Liver (tissue), 9 donors: ENCODE results near the gene PLAAT4. TPM values are rescaled to one million over a fixed set of nuclear protein-coding genes. Genes with fewer than 3 reads are reported as not detected.

Source experiments
- DNase-seq: peaks from one replicate; pipeline ENCODE4 v3.0.0-alpha.2; 2017; ENCODE audit warnings: low spot score
- H3K27ac ChIP-seq, 2 donors: one replicate each; pipeline ENCODE4 v1.7.0; 2013; ENCODE audit warnings: inconsistent platforms in 2 of 2, low read length in 2 of 2, control low read depth in 1 of 2, low read depth in 1 of 2, mild to moderate bottlenecking in 1 of 2
- H3K27me3 ChIP-seq, 4 donors: one replicate each; pipeline versions ENCODE4 v1.6.1 to v1.7.0; 2013; ENCODE audit warnings: low read length in 3 of 4, inconsistent platforms in 1 of 4, mild to moderate bottlenecking in 1 of 4, moderate library complexity in 1 of 4; ENCODE audit not compliant: control insufficient read depth in 4 of 4, insufficient read depth in 4 of 4
- H3K36me3 ChIP-seq, 4 donors: one replicate each; pipeline versions ENCODE4 v1.6.1 to v1.7.0; 2013; ENCODE audit warnings: low read length in 3 of 4, mild to moderate bottlenecking in 3 of 4, low read depth in 1 of 4, moderate library complexity in 1 of 4; ENCODE audit not compliant: control insufficient read depth in 4 of 4, insufficient read depth in 3 of 4
- H3K4me1 ChIP-seq, 4 donors: one replicate each; pipeline versions ENCODE4 v1.6.1 to v1.7.0; 2013; ENCODE audit warnings: low read length in 3 of 4, mild to moderate bottlenecking in 3 of 4, moderate library complexity in 1 of 4; ENCODE audit not compliant: control insufficient read depth in 4 of 4, insufficient read depth in 4 of 4
- H3K4me3 ChIP-seq, 3 donors: one replicate each; pipeline versions ENCODE4 v1.6.1 to v1.7.0; 2013; ENCODE audit warnings: low read length in 3 of 3, control low read depth in 1 of 3, low read depth in 1 of 3, mild to moderate bottlenecking in 1 of 3
- H3K9ac ChIP-seq, 2 donors: one replicate each; pipeline ENCODE4 v1.7.0; 2013; ENCODE audit warnings: low read length in 2 of 2, mild to moderate bottlenecking in 2 of 2, moderate library complexity in 2 of 2, control low read depth in 1 of 2, low read depth in 1 of 2
- H3K9me3 ChIP-seq, 4 donors: one replicate each; pipeline versions ENCODE4 v1.6.1 to v1.7.0; 2013; ENCODE audit warnings: low read length in 3 of 4; ENCODE audit not compliant: control insufficient read depth in 4 of 4
- CTCF ChIP-seq: fragments of 150-350 bp; IDR thresholded peaks from 2 replicates; pipeline ENCODE4 v1.5.1; 2017; ENCODE audit warnings: improper control_type of control experiment, low read depth, low read length; ENCODE audit not compliant: missing input control
- EGR1 ChIP-seq, 2 donors: IDR thresholded peaks; 2 replicates each; pipeline ENCODE4 v1.6.1; 2016 to 2018; ENCODE audit warnings: antibody characterized with exemption in 2 of 2, low read depth in 2 of 2
- FOXA1 ChIP-seq: IDR thresholded peaks from 2 replicates; pipeline ENCODE4 v1.6.1; 2016; ENCODE audit warnings: antibody characterized with exemption
- FOXA2 ChIP-seq: IDR thresholded peaks from 2 replicates; pipeline ENCODE4 v1.6.1; 2016; ENCODE audit warnings: antibody characterized with exemption
- GABPA ChIP-seq, 2 donors: IDR thresholded peaks in 1 of 2; conservative IDR thresholded peaks in 1 of 2; 2 replicates each; pipeline ENCODE4 v1.6.1; 2016; ENCODE audit warnings: antibody characterized with exemption in 2 of 2, mild to moderate bottlenecking in 1 of 2, moderate library complexity in 1 of 2
- HNF4A ChIP-seq, 2 donors: conservative IDR thresholded peaks; 2 replicates each; pipeline ENCODE4 v1.6.1; 2016; ENCODE audit warnings: antibody characterized with exemption in 2 of 2, mild to moderate bottlenecking in 2 of 2
- HNF4G ChIP-seq: IDR thresholded peaks from 2 replicates; pipeline ENCODE4 v1.6.1; 2016; ENCODE audit warnings: antibody characterized with exemption
- JUND ChIP-seq, 2 donors: IDR thresholded peaks; 2 replicates each; pipeline ENCODE4 v1.6.1; 2016; ENCODE audit warnings: antibody characterized with exemption in 2 of 2
- MAX ChIP-seq: IDR thresholded peaks from 2 replicates; pipeline ENCODE4 v1.6.1; 2016; ENCODE audit warnings: antibody characterized with exemption
- NR2F2 ChIP-seq: IDR thresholded peaks from 2 replicates; pipeline ENCODE4 v1.6.1; 2016; ENCODE audit warnings: antibody characterized with exemption
- RAD21 ChIP-seq, 2 donors: IDR thresholded peaks; 2 replicates each; pipeline ENCODE4 v1.6.1; 2016; ENCODE audit warnings: antibody characterized with exemption in 2 of 2, mild to moderate bottlenecking in 2 of 2
- RXRA ChIP-seq, 2 donors: IDR thresholded peaks; 2 replicates each; pipeline ENCODE4 v1.6.1; 2017 to 2018; ENCODE audit warnings: antibody characterized with exemption in 2 of 2, mild to moderate bottlenecking in 1 of 2
- SP1 ChIP-seq: IDR thresholded peaks from 2 replicates; pipeline ENCODE4 v1.6.1; 2018; ENCODE audit warnings: antibody characterized with exemption, mild to moderate bottlenecking
- TAF1 ChIP-seq: conservative IDR thresholded peaks from 2 replicates; pipeline ENCODE4 v1.6.1; 2016; ENCODE audit warnings: antibody characterized with exemption, mild to moderate bottlenecking
- YY1 ChIP-seq: IDR thresholded peaks from 2 replicates; pipeline ENCODE4 v1.6.1; 2016; ENCODE audit warnings: antibody characterized with exemption, mild to moderate bottlenecking
- ZBTB33 ChIP-seq: IDR thresholded peaks from 2 replicates; pipeline ENCODE4 v1.6.1; 2016; ENCODE audit warnings: antibody characterized with exemption
- WGBS: extraction: QIAGEN DNeasy Blood & Tissue Kit; methylation state at CpG from one replicate; pipeline ENCODE4 v1.1.7; 2013; 5-methylcytosine and 5-hydroxymethylcytosine counted together
- polyA plus RNA-seq, 2 donors: library from polyadenylated mRNA; stranded (reverse) in 1 of 2; unstranded in 1 of 2; fragments of 200-250 nt in 1 of 2; fragments of >200 nt in 1 of 2; fragmentation: Nextera tagmentation in 1 of 2; extraction: Ambion mirVana in 1 of 2; gene quantifications; one replicate each; pipeline versions ENCODE4 v1.2.1 to v1.2.3, GENCODE V29; 2013 to 2015
- total RNA-seq, 2 donors: library from RNA; depleted of rRNA; stranded (reverse); fragments of >200 nt; gene quantifications; one replicate each; pipeline ENCODE4 v1.2.3, GENCODE V29; 2014
- TF ChIP-seq, protein P1 (sequence below): IDR thresholded peaks from 2 replicates; pipeline ENCODE4 v1.6.1; 2016; ENCODE audit warnings: antibody characterized with exemption, mild to moderate bottlenecking
- TF ChIP-seq, protein P2 (sequence below): IDR thresholded peaks from 2 replicates; pipeline ENCODE4 v1.6.1; 2016; ENCODE audit warnings: antibody characterized with exemption
- donor health status: healthy.
- donor health status: healthy.
- donor health status: healthy.
- donor health status: healthy.
- donor health status: healthy.

PLAAT4 gene
- total and polyA plus RNA-seq, 4 donors = 4.4 to 86.4 (median 44.8) TPM

DNA sequence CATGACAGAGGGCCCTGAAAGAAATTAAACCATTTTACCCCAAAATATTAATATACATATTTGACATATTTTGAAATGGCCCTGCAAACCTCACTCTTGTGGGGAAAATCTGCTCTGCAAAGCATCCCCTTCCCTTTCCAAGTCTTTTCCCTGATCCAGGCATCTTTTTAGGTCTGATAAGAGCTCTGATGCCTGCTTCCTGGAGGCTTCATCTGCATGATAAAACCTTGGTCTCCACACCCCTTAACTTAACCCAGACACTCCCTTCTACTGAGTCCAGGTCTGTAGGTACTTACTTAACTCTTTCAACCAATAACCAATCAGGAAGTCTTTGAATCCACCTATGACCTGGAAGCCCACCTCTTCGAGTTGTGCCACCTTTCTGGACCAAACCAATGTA is 32.6 kb upstream of the PLAAT4 start:
- Histone ChIP-seq H3K27ac (no peak overlapping the region), H3K27me3 (no peaks in the 10 kb centered on the region), H3K4me3 (no peak overlapping the region), H3K4me1 (peaks cover 12 to 39% (median 29%) of the 10 kb centered on the region in 4 donors), H3K9ac (no peak overlapping the region), H3K9me3 (peaks cover 0 to 4% (median 2%) of the 10 kb centered on the region in 4 donors), H3K36me3 (no peaks in the 10 kb centered on the region)
- 94% methylated on average over 1 of the region's 1 CpG for WGBS
- DNase-seq = no peak
- TF ChIP-seq HNF4A (conservative IDR thresholded peaks at IDR 0.05) (no peak), NR2F2 (no peak), MAX (no peak), FOXA1 (no peak), RAD21 (IDR thresholded peaks at IDR 0.05) (no peak), CTCF (no peak), RXRA (IDR thresholded peaks at IDR 0.05) (no peak), TAF1 (no peak), EGR1 (IDR thresholded peaks at IDR 0.05; ENCODE audit: low read depth in 2 of 2) (no peak), FOXA2 (no peak), SP1 (no peak), HNF4G (no peak), JUND (IDR thresholded peaks at IDR 0.05) (no peak), ZBTB33 (no peak), YY1 (no peak), GABPA (IDR thresholded peaks at IDR 0.05 in 1 of 2, conservative IDR thresholded peaks at IDR 0.05 in 1 of 2) (no peak)
- TF ChIP-seq, protein P1, sequence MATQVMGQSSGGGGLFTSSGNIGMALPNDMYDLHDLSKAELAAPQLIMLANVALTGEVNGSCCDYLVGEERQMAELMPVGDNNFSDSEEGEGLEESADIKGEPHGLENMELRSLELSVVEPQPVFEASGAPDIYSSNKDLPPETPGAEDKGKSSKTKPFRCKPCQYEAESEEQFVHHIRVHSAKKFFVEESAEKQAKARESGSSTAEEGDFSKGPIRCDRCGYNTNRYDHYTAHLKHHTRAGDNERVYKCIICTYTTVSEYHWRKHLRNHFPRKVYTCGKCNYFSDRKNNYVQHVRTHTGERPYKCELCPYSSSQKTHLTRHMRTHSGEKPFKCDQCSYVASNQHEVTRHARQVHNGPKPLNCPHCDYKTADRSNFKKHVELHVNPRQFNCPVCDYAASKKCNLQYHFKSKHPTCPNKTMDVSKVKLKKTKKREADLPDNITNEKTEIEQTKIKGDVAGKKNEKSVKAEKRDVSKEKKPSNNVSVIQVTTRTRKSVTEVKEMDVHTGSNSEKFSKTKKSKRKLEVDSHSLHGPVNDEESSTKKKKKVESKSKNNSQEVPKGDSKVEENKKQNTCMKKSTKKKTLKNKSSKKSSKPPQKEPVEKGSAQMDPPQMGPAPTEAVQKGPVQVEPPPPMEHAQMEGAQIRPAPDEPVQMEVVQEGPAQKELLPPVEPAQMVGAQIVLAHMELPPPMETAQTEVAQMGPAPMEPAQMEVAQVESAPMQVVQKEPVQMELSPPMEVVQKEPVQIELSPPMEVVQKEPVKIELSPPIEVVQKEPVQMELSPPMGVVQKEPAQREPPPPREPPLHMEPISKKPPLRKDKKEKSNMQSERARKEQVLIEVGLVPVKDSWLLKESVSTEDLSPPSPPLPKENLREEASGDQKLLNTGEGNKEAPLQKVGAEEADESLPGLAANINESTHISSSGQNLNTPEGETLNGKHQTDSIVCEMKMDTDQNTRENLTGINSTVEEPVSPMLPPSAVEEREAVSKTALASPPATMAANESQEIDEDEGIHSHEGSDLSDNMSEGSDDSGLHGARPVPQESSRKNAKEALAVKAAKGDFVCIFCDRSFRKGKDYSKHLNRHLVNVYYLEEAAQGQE = no peak
- TF ChIP-seq, protein P2, sequence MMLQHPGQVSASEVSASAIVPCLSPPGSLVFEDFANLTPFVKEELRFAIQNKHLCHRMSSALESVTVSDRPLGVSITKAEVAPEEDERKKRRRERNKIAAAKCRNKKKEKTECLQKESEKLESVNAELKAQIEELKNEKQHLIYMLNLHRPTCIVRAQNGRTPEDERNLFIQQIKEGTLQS = no peak
